Calu3 (cell line): ENCODE results near the gene SLC46A2. TPM values are rescaled to one million over a fixed set of nuclear protein-coding genes. Genes with fewer than 3 reads are reported as not detected.

Source experiments
- Bru-seq: library from RNA; stranded (reverse); fragments of 400-500 nt; gene quantifications from one replicate; lab custom pipeline; 2021; lab: Mats Ljungman, UMichigan
- BruChase-seq, 2 experiments: library from RNA; stranded (reverse); fragments of 400-500 nt; gene quantifications; one replicate each; lab custom pipeline; 2021; lab: Mats Ljungman, UMichigan
- BruUV-seq: library from RNA; stranded (reverse); fragments of 400-500 nt; replicated peaks from 2 replicates; lab custom pipeline; 2021; lab: Mats Ljungman, UMichigan
- CTCF ChIA-PET: fragments of 300-600 bp; sonication (Branson Sonifier 250); formaldehyde crosslinking; loops from one replicate; lab custom pipeline; 2022; ENCODE audit warnings: antibody characterized with exemption; lab: Charles Lee
- DNase-seq: peaks from one replicate; pipeline ENCODE4 v3.0.0; 2022
- H3K27ac Mint-ChIP-seq: one replicate; pipeline ENCODE4 v1.8.0; 2022; ENCODE audit warnings: mixed read lengths; ENCODE audit not compliant: unreplicated experiment
- H3K27me3 Mint-ChIP-seq: one replicate; pipeline ENCODE4 v1.8.0; 2022; ENCODE audit warnings: mixed read lengths; ENCODE audit not compliant: unreplicated experiment
- H3K36me3 Mint-ChIP-seq: one replicate; pipeline ENCODE4 v1.8.0; 2022; ENCODE audit warnings: mild to moderate bottlenecking, moderate library complexity, mixed read lengths; ENCODE audit not compliant: insufficient read depth, unreplicated experiment
- H3K4me1 Mint-ChIP-seq: one replicate; pipeline ENCODE4 v1.8.0; 2022; ENCODE audit warnings: mild to moderate bottlenecking, low read depth, mixed read lengths; ENCODE audit not compliant: unreplicated experiment
- H3K4me3 Mint-ChIP-seq: one replicate; pipeline ENCODE4 v1.8.0; 2022; ENCODE audit warnings: mild to moderate bottlenecking, low read depth, moderate library complexity, mixed read lengths; ENCODE audit not compliant: unreplicated experiment
- H3K9me3 Mint-ChIP-seq: one replicate; pipeline ENCODE4 v1.8.0; 2022; ENCODE audit warnings: low read depth, mixed read lengths; ENCODE audit not compliant: unreplicated experiment
- CTCF ChIP-seq: fragments of 200-600 bp; IDR thresholded peaks from one replicate; pipeline ENCODE4 v1.8.0; 2022; ENCODE audit warnings: antibody characterized with exemption; ENCODE audit not compliant: unreplicated experiment
- intact Hi-C: fragments of 100-400 bp; cut with micrococcal nuclease; formaldehyde crosslinking; loops from one replicate; pipeline ENCODE4 v1.10.0; 2022; ENCODE audit not compliant: unreplicated experiment
- long read RNA-seq: library from polyadenylated mRNA; stranded (forward); transcript quantifications from one replicate; pipeline ENCODE4 v2.0.0, GENCODE V29; 2022
- total RNA-seq: library from RNA; stranded (reverse); gene quantifications from 2 replicates; pipeline ENCODE4 v1.2.3, GENCODE V29; 2022

The SLC46A2 gene
- total RNA-seq (not detected in 2 replicates), Bru-seq, nascent RNA (not detected), BruChase-seq, experiment 1, labeled RNA remaining after a 6-hour chase (not detected), BruChase-seq, experiment 2, labeled RNA remaining after a 2-hour chase (not detected)
- long read RNA-seq, result 0 reads

GRCh38 chr9:112890106-112891081 lies at the start of gene SLC46A2:
TSS of gene SLC46A2 (minus strand) at chr9:112890876. CDS start at chr9:112890681, 195 bp downstream.
- H3K27me3 Mint-ChIP-seq, result peaks cover 13% of the 10 kb centered on the region
- DNase-seq, result no peak
- H3K36me3 Mint-ChIP-seq, result no peaks in the 10 kb centered on the region
- no peaks in the 10 kb centered on the region for H3K9me3 Mint-ChIP-seq
- no peak within 1 kb of the TSS for H3K27ac Mint-ChIP-seq
- TF ChIP-seq CTCF, result no peak
- no TSS peak for BruUV-seq
- H3K4me3 Mint-ChIP-seq, result peak within 1 kb of the TSS; percentile 54
- CTCF ChIA-PET, result no interaction called here
- H3K4me1 Mint-ChIP-seq, result no peaks in the 10 kb centered on the region
- intact Hi-C loops, result no loop called here

- TF ChIP-seq CTCF, result no peak
- no peaks in the 10 kb centered on the region for H3K9me3 Mint-ChIP-seq
- no peak overlapping the region for H3K4me3 Mint-ChIP-seq
- H3K4me1 Mint-ChIP-seq, result no peaks in the 10 kb centered on the region
- intact Hi-C loops, result no loop called here
- no peaks in the 10 kb centered on the region for H3K36me3 Mint-ChIP-seq
- peaks cover 33% of the 10 kb centered on the region for H3K27me3 Mint-ChIP-seq
- no peak overlapping the region for H3K27ac Mint-ChIP-seq
- CTCF ChIA-PET, result no interaction called here
- no TSS peak for BruUV-seq
- DNase-seq, result no peak
Measured at GRCh38 chr9:112939418-112939817, 48.7 kb upstream of the SLC46A2 start.

GRCh38 chr9:112933696-112934095 lies 43.0 kb upstream of the SLC46A2 start:
- Mint-ChIP-seq H3K4me1 (no peaks in the 10 kb centered on the region), H3K9me3 (no peaks in the 10 kb centered on the region), H3K27ac (no peak overlapping the region), H3K4me3 (no peak overlapping the region), H3K27me3 (peaks cover 48% of the 10 kb centered on the region), H3K36me3 (no peaks in the 10 kb centered on the region)
- intact Hi-C loops, result no loop called here
- DNase-seq, result no peak
- BruUV-seq, result no TSS peak
- TF ChIP-seq CTCF, result no peak
- CTCF ChIA-PET, result no interaction called here

GRCh38 chr9:112925058-112925641 lies 34.5 kb upstream of the SLC46A2 start:
- H3K4me1 Mint-ChIP-seq, result no peaks in the 10 kb centered on the region
- no peak overlapping the region for H3K4me3 Mint-ChIP-seq
- no peak for TF ChIP-seq CTCF
- intact Hi-C loops, result loop anchor here (2.0 to 10.0 kb wide), 3 partner anchors 46 to 730 kb away; no protein-coding TSS in a partner anchor
- H3K36me3 Mint-ChIP-seq, result no peaks in the 10 kb centered on the region
- peak; percentile 21 for DNase-seq
- CTCF ChIA-PET, result no interaction called here
- no peaks in the 10 kb centered on the region for H3K27me3 Mint-ChIP-seq
- BruUV-seq, result no TSS peak
- H3K9me3 Mint-ChIP-seq, result no peaks in the 10 kb centered on the region
- H3K27ac Mint-ChIP-seq, result no peak overlapping the region
